Adrenal gland (tissue), 5 donors: Measurements from ENCODE around the gene STAT6.

Experiments used
- CTCF ChIP-seq, 6 experiments: fragments of 450-650 bp in 4 of 6; fragments of 200-600 bp in 2 of 6; sonication (generic) in 1 of 6; IDR thresholded peaks; 1 replicate in 5 of 6; 2 replicates in 1 of 6; pipeline versions ENCODE4 v1.5.1 to v1.8.0; 2016 to 2021; ENCODE audit warnings: antibody characterized with exemption in 6 of 6, mild to moderate bottlenecking in 2 of 6, moderate library complexity in 1 of 6
- POLR2A ChIP-seq, 2 donors: fragments of 450-650 bp; IDR thresholded peaks; one replicate each; pipeline ENCODE4 v1.6.1; 2017; ENCODE audit warnings: antibody characterized with exemption in 2 of 2, mild to moderate bottlenecking in 2 of 2, moderate library complexity in 1 of 2
- donor health status: DM: no; HTN: no; CAD: no.

GRCh38 chr12:57051011-57051410 lies 60.2 kb downstream of the STAT6 start:
- no peak for TF ChIP-seq POLR2A (IDR thresholded peaks at IDR 0.05)
- no peak for TF ChIP-seq CTCF (IDR thresholded peaks at IDR 0.05)
